Liver (tissue), 3 donors: ENCODE measurements around the gene MMS22L.

ENCODE experiments used
- CTCF ChIP-seq: fragments of 150-350 bp; IDR thresholded peaks from 2 replicates; pipeline ENCODE4 v1.5.1; 2017; ENCODE audit warnings: improper control_type of control experiment, low read depth, low read length; ENCODE audit not compliant: missing input control
- EGR1 ChIP-seq, 2 donors: IDR thresholded peaks; 2 replicates each; pipeline ENCODE4 v1.6.1; 2016 to 2018; ENCODE audit warnings: antibody characterized with exemption in 2 of 2, low read depth in 2 of 2
- FOXA1 ChIP-seq: IDR thresholded peaks from 2 replicates; pipeline ENCODE4 v1.6.1; 2016; ENCODE audit warnings: antibody characterized with exemption
- GABPA ChIP-seq, 2 donors: IDR thresholded peaks in 1 of 2; conservative IDR thresholded peaks in 1 of 2; 2 replicates each; pipeline ENCODE4 v1.6.1; 2016; ENCODE audit warnings: antibody characterized with exemption in 2 of 2, mild to moderate bottlenecking in 1 of 2, moderate library complexity in 1 of 2
- JUND ChIP-seq, 2 donors: IDR thresholded peaks; 2 replicates each; pipeline ENCODE4 v1.6.1; 2016; ENCODE audit warnings: antibody characterized with exemption in 2 of 2
- MAX ChIP-seq: IDR thresholded peaks from 2 replicates; pipeline ENCODE4 v1.6.1; 2016; ENCODE audit warnings: antibody characterized with exemption
- RAD21 ChIP-seq, 2 donors: IDR thresholded peaks; 2 replicates each; pipeline ENCODE4 v1.6.1; 2016; ENCODE audit warnings: antibody characterized with exemption in 2 of 2, mild to moderate bottlenecking in 2 of 2
- REST ChIP-seq: IDR thresholded peaks from 2 replicates; pipeline ENCODE4 v1.6.1; 2016; ENCODE audit warnings: antibody characterized with exemption, mild to moderate bottlenecking
- RXRA ChIP-seq, 2 donors: IDR thresholded peaks; 2 replicates each; pipeline ENCODE4 v1.6.1; 2017 to 2018; ENCODE audit warnings: antibody characterized with exemption in 2 of 2, mild to moderate bottlenecking in 1 of 2
- SP1 ChIP-seq: IDR thresholded peaks from 2 replicates; pipeline ENCODE4 v1.6.1; 2018; ENCODE audit warnings: antibody characterized with exemption, mild to moderate bottlenecking
- TAF1 ChIP-seq: conservative IDR thresholded peaks from 2 replicates; pipeline ENCODE4 v1.6.1; 2016; ENCODE audit warnings: antibody characterized with exemption, mild to moderate bottlenecking
- YY1 ChIP-seq: IDR thresholded peaks from 2 replicates; pipeline ENCODE4 v1.6.1; 2016; ENCODE audit warnings: antibody characterized with exemption, mild to moderate bottlenecking
- ZBTB33 ChIP-seq: IDR thresholded peaks from 2 replicates; pipeline ENCODE4 v1.6.1; 2016; ENCODE audit warnings: antibody characterized with exemption
- donor health status: healthy.
- donor health status: healthy.

GRCh38 chr6:97133067-97133466, 149.9 kb downstream of the MMS22L start:
- TF ChIP-seq CTCF: no peak
- TF ChIP-seq SP1: no peak
- no peak for TF ChIP-seq RAD21 (IDR thresholded peaks at IDR 0.05)
- no peak for TF ChIP-seq REST
- no peak for TF ChIP-seq JUND (IDR thresholded peaks at IDR 0.05)
- TF ChIP-seq MAX: no peak
- TF ChIP-seq EGR1 (IDR thresholded peaks at IDR 0.05; ENCODE audit: low read depth in 2 of 2): no peak
- TF ChIP-seq TAF1: no peak
- no peak for TF ChIP-seq GABPA (IDR thresholded peaks at IDR 0.05 in 1 of 2, conservative IDR thresholded peaks at IDR 0.05 in 1 of 2)
- no peak for TF ChIP-seq RXRA (IDR thresholded peaks at IDR 0.05)
- TF ChIP-seq ZBTB33: no peak
- TF ChIP-seq FOXA1: no peak
- no peak for TF ChIP-seq YY1
